Measurements from ENCODE around the gene NAT16. TPM values are rescaled to one million over a fixed set of nuclear protein-coding genes. Genes with fewer than 3 reads are reported as not detected.

The NAT16 gene
- total and polyA plus RNA-seq, 2 of the 13 experiments (the other 11 are each of a cell fraction or from before 2014, with no cell fraction given): 0.04 TPM; not detected in 1

DNA sequence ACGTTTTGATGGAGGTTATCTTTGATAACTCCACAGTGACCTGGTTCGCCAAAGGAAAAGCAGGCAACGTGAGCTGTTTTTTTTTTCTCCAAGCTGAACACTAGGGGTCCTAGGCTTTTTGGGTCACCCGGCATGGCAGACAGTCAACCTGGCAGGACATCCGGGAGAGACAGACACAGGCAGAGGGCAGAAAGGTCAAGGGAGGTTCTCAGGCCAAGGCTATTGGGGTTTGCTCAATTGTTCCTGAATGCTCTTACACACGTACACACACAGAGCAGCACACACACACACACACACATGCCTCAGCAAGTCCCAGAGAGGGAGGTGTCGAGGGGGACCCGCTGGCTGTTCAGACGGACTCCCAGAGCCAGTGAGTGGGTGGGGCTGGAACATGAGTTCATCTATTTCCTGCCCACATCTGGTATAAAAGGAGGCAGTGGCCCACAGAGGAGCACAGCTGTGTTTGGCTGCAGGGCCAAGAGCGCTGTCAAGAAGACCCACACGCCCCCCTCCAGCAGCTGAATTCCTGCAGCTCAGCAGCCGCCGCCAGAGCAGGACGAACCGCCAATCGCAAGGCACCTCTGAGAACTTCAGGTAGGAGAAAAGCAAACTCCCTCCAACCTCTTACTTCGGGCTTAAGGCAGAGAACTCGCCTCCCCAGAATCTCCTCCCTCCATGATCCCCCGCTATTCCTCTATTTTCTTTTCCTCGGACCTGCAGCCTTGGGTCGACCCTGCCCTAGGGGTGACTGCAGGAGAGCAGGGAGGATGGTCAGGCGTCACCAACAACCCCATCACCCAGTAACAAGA, 53.2 kb downstream of the NAT16 start, which contains the start of gene SERPINE1 (continued):
- TF ChIP-seq, protein P1, sequence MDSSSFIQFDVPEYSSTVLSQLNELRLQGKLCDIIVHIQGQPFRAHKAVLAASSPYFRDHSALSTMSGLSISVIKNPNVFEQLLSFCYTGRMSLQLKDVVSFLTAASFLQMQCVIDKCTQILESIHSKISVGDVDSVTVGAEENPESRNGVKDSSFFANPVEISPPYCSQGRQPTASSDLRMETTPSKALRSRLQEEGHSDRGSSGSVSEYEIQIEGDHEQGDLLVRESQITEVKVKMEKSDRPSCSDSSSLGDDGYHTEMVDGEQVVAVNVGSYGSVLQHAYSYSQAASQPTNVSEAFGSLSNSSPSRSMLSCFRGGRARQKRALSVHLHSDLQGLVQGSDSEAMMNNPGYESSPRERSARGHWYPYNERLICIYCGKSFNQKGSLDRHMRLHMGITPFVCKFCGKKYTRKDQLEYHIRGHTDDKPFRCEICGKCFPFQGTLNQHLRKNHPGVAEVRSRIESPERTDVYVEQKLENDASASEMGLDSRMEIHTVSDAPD (CRISPR knock-in tag; IDR thresholded peaks at IDR 0.05): no peak; the same call in 1 of the 2 replicates
- TF ChIP-seq ZNF567 (CRISPR knock-in tag; IDR thresholded peaks at IDR 0.05; ENCODE audit: borderline replicate concordance) (no peak), GTF2F1 (IDR thresholded peaks at IDR 0.05; ENCODE audit: low read length) (peak; percentile 54; the same call in 1 of the 2 replicates), ZNF446 (CRISPR knock-in tag; IDR thresholded peaks at IDR 0.05) (no peak; the same call in 1 of the 2 replicates), ZNF292 (CRISPR knock-in tag; IDR thresholded peaks at IDR 0.05; ENCODE audit: borderline replicate concordance, low read depth) (peak; percentile 74; the same call in 1 of the 2 replicates), ETV6 (CRISPR knock-in tag; conservative IDR thresholded peaks at IDR 0.05) (no peak), KLF11 (CRISPR knock-in tag; IDR thresholded peaks at IDR 0.05) (peak; percentile 45; the same call in 1 of the 2 replicates), SYNCRIP (IDR thresholded peaks at IDR 0.05; ENCODE audit: insufficient read depth, low read depth, low read length) (no peak), ZNF343 (CRISPR knock-in tag; IDR thresholded peaks at IDR 0.05) (peak; percentile 56; the same call in 1 of the 2 replicates), SMAD1 (CRISPR knock-in tag; IDR thresholded peaks at IDR 0.05; ENCODE audit: borderline replicate concordance, low read depth) (no peak; the same call in 1 of the 2 replicates), ZNF709 (CRISPR knock-in tag; IDR thresholded peaks at IDR 0.05) (0 out of 2 replicates have a peak, but pooled peaks have one; percentile 13), IRF2 (CRISPR knock-in tag; IDR thresholded peaks at IDR 0.05) (peak; percentile 23; the same call in 1 of the 2 replicates), TMF1 (CRISPR knock-in tag; IDR thresholded peaks at IDR 0.05; ENCODE audit: low read depth) (peak; percentile 75), ZNF782 (CRISPR knock-in tag; IDR thresholded peaks at IDR 0.05; ENCODE audit: borderline replicate concordance) (no peak), RFXAP (CRISPR knock-in tag; IDR thresholded peaks at IDR 0.05; ENCODE audit: borderline replicate concordance) (no peak; the same call in 1 of the 2 replicates), HOXD1 (CRISPR knock-in tag; IDR thresholded peaks at IDR 0.05) (no peak), MYC (CRISPR knock-in tag; IDR thresholded peaks at IDR 0.05; ENCODE audit: borderline replicate concordance) (no peak; the same call in none of the 2 replicates), KMT2B (CRISPR knock-in tag; IDR thresholded peaks at IDR 0.05) (no peak), HNRNPK (IDR thresholded peaks at IDR 0.05; ENCODE audit: low read depth, low read length, poor library complexity, severe bottlenecking) (no peak), ELF3 (CRISPR knock-in tag; IDR thresholded peaks at IDR 0.05) (peak; percentile 96)
- TF ChIP-seq, protein P2, sequence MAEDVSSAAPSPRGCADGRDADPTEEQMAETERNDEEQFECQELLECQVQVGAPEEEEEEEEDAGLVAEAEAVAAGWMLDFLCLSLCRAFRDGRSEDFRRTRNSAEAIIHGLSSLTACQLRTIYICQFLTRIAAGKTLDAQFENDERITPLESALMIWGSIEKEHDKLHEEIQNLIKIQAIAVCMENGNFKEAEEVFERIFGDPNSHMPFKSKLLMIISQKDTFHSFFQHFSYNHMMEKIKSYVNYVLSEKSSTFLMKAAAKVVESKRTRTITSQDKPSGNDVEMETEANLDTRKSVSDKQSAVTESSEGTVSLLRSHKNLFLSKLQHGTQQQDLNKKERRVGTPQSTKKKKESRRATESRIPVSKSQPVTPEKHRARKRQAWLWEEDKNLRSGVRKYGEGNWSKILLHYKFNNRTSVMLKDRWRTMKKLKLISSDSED (CRISPR knock-in tag; IDR thresholded peaks at IDR 0.05): no peak
- TF ChIP-seq, protein P3, sequence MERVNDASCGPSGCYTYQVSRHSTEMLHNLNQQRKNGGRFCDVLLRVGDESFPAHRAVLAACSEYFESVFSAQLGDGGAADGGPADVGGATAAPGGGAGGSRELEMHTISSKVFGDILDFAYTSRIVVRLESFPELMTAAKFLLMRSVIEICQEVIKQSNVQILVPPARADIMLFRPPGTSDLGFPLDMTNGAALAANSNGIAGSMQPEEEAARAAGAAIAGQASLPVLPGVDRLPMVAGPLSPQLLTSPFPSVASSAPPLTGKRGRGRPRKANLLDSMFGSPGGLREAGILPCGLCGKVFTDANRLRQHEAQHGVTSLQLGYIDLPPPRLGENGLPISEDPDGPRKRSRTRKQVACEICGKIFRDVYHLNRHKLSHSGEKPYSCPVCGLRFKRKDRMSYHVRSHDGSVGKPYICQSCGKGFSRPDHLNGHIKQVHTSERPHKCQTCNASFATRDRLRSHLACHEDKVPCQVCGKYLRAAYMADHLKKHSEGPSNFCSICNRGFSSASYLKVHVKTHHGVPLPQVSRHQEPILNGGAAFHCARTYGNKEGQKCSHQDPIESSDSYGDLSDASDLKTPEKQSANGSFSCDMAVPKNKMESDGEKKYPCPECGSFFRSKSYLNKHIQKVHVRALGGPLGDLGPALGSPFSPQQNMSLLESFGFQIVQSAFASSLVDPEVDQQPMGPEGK (CRISPR knock-in tag; IDR thresholded peaks at IDR 0.05): peak; percentile 96
- TF ChIP-seq, protein P4, sequence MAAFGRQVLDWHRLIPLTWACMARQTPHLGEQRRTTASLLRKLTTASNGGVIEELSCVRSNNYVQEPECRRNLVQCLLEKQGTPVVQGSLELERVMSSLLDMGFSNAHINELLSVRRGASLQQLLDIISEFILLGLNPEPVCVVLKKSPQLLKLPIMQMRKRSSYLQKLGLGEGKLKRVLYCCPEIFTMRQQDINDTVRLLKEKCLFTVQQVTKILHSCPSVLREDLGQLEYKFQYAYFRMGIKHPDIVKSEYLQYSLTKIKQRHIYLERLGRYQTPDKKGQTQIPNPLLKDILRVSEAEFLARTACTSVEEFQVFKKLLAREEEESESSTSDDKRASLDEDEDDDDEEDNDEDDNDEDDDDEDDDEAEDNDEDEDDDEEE (CRISPR knock-in tag; IDR thresholded peaks at IDR 0.05): no peak; the same call in 1 of the 2 replicates
